GM18502 (cell line): ENCODE measurements around the gene HOXA4.

ENCODE experiments used
- ATAC-seq: cut with Tn5 transposase; IDR thresholded peaks from one replicate; pipeline ENCODE4 v1.9.1; 2021; ENCODE audit warnings: mild to moderate bottlenecking; ENCODE audit not compliant: unreplicated experiment, poor library complexity

Gene HOXA4

DNA sequence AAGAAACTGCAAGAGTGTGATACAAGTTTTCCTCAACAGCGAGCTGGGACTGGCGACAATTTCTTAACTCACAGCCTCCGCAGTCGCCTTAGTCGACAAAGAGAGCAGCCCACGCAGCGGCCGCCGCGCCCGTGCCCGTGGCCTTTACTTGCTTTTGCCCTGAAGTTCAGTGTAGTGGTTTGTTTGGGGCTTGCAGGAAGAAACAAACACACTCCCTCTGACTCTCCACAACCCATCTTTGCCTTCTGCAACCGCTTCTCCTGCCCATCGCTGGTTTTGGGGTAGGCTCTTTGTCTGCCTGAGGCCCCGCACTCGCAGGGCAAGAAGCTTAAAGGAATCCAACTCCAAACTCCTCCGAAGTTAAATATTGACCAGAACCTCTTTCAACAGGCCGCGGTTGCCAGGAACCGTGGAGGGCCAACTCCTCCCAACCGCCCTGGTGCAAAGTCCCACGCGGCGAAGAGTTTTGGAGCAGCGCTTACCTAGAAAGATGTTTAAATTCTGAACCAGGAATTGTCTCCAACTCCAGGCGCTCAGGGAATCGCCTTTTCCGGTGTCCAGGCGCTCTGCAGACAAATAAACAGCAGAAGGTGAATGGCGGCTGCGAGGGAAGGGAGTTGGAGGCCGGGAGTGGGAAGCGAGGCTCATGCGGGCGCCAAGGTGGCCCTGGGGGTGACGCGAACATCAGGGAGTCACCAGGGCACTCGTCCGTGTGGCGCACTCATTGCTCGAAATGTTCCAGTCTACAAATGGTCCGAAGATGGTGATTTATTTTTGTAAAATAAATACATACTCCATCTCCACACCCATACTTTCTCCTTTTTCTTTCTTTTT, 8.3 kb downstream of the HOXA4 start:
- ATAC-seq = no peak

DNA sequence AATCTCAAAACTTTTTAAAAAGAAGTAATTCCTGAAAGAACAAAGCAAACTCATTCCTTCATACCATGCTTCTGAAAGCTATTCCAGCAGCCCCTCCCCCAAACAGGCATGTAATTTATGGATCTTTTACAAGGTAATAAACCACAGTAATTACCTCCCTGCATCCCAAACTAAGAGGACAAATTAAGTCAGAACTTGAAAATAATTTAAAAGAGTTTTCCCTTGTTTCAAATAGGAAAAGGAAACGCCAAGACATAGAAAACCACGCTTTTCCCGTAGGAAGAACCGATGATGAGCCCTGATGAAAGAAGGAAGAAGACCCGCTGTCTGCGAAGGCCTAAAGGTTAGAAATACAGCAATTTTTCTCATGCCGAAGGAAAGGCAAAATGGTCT, 8.9 kb downstream of the HOXA4 start:
- no peak for ATAC-seq

DNA sequence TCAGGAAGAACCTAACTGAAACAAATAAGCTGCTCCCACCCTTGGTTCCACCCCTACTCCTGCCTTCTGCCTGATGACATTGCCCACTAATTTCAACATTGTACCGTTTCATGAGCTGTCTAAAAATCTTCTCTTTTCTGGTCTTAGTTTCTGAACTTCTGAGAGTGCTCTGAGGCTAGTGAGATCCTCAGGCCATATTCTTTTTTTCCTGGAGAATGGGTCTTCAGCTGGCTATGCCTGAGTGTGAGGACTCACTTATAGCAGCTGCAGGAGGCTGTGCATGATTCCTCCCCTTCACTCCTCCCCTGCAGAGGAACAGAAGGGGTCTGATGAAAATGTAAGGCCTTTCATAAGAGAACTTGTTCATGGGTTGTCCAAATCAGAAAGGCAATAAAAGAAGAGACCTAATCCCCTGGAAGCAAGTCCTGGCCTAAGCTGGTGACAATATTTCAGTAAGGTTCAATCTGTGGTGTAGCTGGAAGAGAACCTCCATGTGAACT, 11.1 kb downstream of the HOXA4 start:
- ATAC-seq = no peak

DNA sequence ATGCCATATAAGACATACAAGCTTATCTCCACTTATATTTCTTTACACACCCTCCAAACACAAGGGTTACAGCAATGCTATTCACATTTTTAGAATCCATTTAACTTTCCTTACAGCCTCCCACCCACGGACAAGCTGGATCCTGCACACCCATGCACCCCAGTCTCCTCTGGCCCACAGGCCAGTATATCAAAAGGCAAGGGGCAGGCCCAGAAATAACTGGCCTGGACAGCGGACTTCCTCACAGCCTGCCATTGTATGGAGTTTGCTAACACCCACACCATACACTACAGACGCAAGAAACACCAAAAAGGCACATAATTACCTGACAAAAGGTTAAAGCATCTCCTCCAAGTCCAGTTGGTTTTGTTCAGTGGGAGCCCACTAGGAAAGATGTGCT, 12.0 kb downstream of the HOXA4 start:
- no peak for ATAC-seq

DNA sequence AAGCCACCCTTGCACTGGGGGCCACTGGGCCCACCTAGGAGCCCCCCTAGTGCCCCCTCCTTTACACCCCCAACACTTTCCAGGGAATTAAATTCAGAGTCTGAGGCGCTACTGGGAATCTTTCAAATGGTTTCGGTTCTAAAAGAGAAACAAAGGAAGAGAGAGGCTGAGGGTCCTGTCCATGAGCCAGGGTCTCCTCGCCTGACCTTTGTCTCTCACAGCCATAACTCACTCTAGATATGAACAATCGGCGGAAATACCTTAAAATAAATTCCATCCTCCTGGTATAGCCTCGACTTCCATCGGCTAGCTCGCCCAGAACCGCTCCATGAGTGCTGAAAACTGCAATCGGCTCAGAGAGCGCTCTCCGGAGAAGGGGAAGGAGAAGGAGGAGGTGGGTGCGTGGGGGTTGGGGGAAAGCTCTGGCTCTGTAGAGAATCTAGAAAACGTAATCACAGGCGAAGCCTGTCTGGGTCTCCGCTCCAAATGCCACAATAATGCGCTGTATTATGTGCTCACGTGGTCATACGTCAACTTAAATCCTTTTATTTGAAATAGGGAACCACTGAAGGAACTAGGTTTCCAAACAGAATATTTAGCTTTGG, 12.6 kb downstream of the HOXA4 start:
- no peak for ATAC-seq

DNA sequence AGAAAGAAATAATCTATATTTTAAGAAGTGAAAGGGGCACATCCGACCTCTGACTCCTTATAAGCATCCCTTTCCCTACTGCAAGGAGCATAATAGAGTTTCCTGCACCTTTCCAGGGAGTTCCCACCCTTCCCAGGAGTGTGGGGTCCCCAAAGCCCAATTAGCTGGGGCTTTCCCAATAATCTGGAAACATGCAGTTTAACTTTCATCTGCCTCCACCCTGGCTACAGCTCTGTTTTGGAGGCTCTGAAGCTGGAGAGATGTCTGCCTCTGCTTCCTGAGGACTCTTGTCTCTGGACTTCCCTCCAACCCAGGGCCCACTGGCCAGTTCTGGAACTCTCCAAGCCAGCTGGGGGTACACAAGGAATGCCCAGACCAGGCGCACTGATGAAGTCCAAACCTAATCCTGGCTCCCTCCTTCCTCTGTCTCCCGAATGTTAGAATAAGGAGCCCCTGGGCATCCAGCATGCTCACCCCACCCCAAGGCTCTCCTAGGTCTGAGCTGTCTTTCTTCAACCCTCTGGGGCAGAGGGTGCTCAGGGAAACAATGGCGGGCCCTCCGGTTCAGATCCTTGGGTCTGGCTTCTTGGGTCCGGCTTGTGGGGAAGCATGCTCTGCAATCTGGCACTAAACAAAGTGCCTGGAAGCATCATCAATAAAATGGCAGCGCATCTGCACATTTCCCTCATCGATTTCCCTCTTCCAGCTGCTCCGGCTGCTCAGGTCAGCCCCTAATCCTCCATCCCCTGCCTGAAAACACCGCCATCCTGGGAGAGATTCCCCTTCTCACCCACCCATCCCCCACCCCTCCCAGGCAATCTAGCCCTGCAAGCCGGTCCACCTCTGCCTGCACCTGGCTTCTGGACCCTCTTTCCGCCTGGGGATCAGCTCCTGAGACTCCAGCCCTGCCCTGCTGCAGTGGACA, 13.3 kb downstream of the HOXA4 start:
- no peak for ATAC-seq

DNA sequence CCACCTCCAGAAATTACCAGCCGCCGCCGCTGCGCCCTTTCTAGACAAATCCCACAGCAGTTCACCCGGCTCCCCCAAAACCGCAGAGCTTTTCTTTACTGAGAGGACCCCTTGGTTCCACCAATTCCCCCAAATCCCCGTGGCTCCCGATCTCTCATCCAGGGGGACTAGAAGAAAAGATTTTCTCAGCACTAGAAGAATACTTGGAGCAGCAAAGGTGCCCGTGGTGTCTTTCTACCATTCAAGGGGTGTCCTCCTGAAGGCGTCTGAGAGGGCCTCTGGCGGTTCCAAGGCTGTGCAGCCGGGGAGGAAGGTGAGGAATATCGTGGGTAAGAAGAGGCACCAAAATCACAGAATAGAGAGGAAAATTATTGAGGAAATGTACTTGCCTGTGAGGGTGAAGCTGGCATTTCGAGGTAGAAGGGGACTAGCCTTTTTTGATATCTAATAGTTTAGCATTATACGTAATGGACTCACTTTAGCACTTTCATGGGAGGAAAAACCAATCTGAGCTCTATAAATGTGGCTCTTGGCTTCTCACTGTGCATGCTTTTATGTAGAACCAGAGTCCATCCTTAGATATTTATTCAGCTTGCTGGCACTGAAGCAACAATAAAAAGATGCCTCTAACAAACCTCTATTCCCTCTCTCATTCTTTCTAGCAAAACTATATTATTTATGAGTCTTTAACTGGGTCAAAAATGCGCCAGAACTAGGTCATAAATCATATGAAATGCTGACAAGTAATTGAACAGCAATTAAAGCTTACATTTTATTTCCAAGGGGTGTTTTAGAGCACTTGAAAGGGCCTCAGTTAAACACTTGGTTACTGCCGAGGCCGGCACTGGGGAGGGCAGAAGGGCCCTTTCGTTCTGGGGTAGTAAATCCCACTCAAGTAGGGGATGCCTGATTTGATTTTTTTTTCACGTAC, 14.3 kb downstream of the HOXA4 start:
- no peak for ATAC-seq

DNA sequence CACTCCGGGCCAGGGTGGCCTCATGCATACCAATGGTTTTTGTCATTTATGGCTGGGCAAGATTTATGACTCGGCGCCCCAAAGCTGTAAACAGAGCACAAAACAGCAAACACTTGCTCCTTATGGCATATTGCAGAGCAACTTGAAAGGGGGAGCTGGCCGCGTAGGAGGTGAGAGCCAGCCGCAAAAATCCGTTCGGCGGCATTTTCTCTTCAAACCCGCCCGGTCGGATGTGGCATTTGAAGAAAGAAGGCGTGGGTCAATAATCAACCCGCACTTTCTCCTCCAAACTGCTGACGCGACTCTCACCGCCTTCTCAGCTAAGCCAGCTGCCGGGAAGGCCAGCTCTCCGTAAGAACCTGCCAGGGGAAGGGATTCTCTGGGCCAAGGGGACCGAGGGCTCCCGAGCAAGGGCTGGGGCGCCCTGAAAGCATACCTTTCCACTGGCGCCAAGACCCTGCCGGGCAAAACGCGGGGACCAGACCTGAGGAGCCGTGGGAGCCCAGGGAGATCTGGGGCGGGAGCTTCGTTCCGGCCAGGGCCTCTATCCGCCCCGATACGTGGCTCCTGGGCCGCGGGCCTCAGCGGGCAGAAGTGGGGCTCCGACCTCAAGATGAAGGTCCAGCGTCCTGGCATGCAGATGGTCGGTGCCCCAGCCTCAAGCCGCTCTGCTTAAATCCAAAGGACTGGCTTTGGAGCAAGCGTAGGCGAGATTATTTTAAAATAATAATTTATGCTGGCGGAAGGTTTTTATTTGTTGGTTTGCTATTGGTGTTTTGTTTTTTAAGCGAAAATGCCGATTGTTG, 15.1 kb downstream of the HOXA4 start:
- no peak for ATAC-seq

DNA sequence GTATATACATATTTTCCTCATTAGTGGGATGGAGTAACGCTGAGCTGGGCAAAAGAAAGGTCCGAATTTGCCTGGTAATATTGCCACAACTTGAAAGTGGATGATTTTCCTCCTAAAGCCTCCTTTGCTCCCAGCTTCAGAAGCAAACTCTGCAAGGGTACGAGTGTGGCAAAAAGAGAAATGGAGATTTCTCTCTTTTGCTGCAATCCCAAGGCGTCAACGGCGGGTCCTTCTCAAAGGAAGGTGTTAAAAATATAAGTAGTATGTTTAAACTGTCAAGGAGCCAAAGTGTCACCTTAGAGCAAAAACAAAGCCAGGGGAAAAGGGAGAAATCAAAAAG, 15.7 kb downstream of the HOXA4 start:
- ATAC-seq = no peak

DNA sequence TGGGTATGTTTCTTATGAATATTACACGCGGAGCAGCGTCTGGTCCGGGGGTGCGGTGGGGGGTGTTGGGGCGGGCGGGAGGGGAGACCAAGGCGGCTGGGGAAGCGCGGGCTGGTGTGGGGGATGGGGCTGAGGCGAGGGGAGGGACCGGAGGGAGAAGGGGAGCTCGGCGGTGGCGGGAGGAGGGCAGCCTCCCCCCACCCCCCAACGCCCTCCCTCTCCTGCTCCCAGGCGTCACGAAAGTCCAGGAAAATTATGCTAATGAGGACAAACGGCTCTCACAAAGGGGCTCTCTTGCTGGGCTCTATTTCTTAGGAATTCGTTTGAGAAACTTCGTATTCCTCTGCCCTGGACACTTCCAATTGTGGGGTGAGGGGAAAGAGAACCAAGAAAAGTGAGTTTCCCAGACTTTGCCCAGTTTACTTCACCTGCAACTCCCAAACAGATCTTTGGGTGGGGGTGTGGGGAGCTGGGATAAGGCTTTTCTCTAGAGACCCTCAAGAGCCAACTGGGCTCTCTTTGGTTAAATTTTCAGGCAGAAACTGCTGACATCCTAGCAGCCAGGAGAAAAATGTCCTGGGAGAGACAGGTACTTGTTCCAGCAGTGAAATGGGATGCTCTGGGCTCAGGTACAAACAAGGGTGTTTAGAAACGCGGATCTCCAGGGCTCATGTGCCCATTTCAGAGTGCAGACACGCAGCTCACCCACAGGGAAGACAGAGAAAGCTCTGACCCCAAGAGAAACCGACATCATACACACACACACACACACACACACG, 16.4 kb downstream of the HOXA4 start:
- no peak for ATAC-seq

DNA sequence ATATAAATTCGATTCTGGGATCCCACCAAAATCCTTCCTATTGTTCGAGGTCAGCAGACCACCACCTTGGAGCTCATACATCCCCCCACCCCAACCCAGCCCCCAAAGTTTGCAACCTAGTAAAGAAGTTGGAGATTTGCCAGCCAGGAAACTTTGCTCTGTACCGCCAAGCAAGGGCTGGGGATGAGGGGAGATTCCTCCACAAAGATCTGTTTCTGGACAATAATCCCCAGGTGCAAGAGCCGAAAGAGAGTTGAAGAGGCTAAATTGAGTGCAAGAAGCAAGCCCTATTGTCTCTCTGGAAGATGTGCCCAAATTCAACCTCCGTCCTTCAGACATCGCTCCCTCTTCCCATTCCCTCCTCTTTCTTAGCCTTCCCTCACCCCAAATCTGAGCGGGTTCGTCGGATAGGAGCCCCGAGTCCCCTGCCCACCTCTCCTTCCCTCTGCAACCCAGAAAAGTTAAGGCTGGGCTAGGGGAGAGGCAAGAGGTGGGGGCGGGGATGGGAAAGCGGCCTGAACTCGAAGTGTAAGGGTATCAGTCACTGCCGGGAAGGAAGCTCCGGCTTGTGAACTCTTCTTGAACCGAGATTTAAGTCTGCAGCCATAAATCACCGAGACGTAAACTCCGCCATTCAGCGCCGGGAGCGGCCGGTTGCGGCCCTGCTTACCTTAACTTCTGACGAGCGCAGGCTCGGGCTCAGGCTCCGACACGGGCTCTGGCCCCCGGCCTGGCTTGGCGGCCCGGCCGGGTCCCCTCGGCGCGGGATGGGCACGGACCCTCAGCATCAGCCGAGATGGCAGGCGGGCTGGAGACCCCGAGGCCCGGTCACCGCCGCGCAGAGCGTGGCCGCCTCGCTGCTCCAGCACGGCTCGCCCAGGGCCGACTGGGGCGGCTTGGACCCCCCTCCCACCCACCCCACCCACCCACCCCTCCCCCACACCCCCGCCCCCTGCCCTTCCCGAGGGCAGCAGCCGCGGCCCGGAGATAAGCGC, 17.3 kb downstream of the HOXA4 start:
- ATAC-seq = no peak

DNA sequence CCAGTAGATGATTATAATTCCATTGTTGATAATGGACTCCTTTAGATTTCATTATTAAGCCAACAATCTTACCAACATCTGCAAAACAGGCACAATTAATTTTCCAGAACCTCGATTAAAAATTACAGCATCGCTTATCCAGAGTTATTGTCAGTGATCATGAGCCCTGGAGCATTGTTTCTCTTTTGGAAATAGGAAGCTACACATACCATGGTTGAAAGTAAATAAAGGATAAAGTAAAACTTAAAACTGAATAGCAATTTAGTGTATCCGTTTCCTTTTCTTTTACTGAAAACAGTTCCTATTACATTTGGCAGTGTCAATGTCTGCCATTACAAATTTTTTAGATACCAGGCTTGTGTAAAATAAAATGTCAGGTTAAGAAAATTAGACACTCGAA, 18.2 kb downstream of the HOXA4 start:
- no peak for ATAC-seq

DNA sequence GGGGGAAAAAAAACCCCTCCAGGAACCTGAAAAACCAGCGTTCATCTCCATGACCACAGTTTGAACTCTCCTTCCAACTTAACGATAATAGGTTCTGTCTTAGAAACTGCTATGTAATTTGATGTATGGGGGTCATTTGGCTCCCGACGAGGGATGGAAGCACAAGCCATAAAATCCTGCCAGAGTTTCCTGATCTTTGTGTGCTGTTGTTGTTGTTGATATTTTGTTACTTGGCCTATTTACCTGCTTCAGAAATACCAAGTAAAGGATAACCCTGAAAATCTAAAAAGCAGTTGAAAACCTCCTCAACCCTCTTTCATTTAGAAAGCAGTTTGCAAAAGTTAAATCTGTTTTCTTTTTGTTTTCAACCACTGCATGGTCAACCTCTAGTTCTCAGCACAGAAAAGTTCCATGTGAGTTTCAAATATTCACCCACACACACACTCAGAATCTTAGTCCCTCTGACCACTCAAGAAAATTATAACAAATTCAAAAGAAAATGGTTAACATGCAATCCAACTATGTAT, 18.7 kb downstream of the HOXA4 start:
- no peak for ATAC-seq

DNA sequence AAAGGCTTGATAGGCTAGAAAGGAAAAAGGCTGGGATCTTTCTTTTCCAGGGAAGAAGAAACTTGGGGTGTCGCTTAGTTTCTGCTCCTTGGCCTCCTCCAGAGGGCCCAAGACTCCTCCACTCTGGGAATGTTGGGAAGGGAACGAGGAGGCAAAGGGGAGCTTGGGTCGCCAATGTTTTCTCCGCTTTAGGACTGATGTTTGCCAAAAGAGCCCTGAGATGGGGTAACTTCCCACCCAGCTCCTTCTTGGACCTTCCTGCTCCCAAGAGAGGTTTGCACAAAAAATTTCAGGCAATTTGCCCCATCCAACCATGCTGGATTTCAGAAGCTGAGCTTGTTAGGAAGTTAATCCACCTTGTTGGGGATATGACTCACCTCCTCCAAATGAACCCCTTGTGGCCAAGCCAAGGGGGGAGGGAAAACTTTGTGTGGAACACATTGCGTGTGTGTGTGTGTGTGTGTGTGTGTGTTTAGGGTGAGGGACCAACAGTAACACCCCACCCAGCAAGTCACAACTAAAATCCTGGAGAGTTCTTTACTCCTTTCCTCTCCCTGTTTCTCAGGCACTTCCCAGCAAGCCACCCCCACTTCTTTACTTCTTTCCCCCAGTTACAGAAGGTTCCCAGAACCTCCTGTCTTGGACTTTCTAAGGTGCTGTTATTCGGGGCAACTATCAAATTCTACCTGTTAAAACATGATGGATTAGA, 19.4 kb downstream of the HOXA4 start:
- no peak for ATAC-seq

DNA sequence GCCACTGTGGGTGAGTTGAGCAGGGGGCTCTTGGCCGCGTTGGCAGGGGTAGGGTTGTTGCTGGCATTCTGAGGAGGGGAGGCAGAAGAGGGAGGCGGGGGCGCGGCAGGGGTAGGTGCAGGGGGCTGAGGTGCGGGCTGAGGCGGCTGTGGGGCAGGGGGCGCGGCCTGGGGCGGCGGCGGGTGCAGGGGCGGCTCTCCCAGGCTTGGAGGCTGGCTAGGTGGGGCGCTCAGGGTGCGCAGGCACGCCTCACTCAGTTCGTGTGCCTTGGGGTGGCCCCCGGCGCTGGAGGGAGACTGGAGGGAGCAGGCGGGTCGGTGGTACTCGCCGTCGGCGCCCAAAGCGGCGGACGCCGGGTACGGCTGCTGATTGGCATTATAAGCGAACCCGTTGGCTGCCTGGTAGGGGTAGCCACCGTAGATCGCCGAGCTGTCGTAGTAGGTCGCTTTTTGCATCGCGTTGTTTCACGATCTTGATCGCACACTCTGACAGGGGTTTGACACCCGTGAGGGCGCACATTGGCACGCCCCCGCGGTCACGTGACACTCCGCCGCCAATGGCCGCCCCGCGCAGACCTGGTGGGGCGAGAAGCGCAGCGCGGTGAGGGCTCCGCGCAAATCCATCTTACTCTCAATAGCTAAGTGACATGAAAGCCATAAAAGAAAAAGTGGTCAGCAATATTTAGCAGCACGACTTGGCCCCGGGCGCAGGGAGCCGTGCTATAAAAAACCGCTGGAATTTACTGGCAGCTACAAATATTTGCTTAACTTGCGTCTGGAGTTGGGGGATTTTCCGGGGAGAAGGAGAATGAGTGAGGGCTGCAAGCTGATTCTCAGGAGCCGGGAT, 20.1 kb downstream of the HOXA4 start:
- no peak for ATAC-seq
